HepG2 (cell line): ENCODE measurements around the gene DTYMK. TPM values are rescaled to one million over a fixed set of nuclear protein-coding genes. Genes with fewer than 3 reads are reported as not detected.

Source experiments
- JDP2 ChIP-seq: sonication (generic); formaldehyde crosslinking; IDR thresholded peaks from 2 replicates; pipeline ENCODE4 v1.8.1; 2022; ENCODE audit warnings: missing genetic modification reagents, borderline replicate concordance
- RFX1 ChIP-seq: fragments of 450-650 bp; IDR thresholded peaks from 2 replicates; pipeline ENCODE4 v1.6.1; 2017
- ZBTB40 ChIP-seq, 2 experiments: fragments of 450-650 bp in 1 of 2; sonication (generic) in 1 of 2; formaldehyde crosslinking in 1 of 2; IDR thresholded peaks; 2 replicates each; pipeline versions ENCODE4 v1.6.1 to v1.8.0; 2016 to 2022; ENCODE audit warnings: antibody characterized with exemption in 1 of 2, mild to moderate bottlenecking in 1 of 2, missing genetic modification reagents in 1 of 2
- ZHX2 ChIP-seq, 2 experiments: sonication (generic) in 1 of 2; formaldehyde crosslinking in 1 of 2; IDR thresholded peaks; 2 replicates each; pipeline versions ENCODE4 v1.6.1 to v1.9.0; 2014 to 2022; ENCODE audit warnings: antibody characterized with exemption in 1 of 2, borderline replicate concordance in 1 of 2, inconsistent platforms in 1 of 2, low read depth in 1 of 2, missing genetic modification reagents in 1 of 2
- ZNF710 ChIP-seq: sonication (generic); formaldehyde crosslinking; IDR thresholded peaks from 2 replicates; pipeline ENCODE4 v1.5.0; 2020; ENCODE audit warnings: mild to moderate bottlenecking, missing genetic modification reagents, borderline replicate concordance
- polyA plus RNA-seq, 8 experiments: library from polyadenylated mRNA; depleted of rRNA in 3 of 8; stranded (reverse) in 7 of 8; unstranded in 1 of 8; fragments of >200 nt; fragmentation: Illumina TruSeq in 4 of 8; extraction: Trizol in 4 of 8; gene quantifications; 2 replicates each; pipeline versions ENCODE4 v1.2.1 to v1.2.3, GENCODE V29; 2011 to 2016; ENCODE audit warnings: low read depth in 4 of 8, missing spikeins in 1 of 8, mixed read lengths in 1 of 8; ENCODE audit not compliant: insufficient read depth in 1 of 8
- total RNA-seq, 5 experiments: library from RNA; depleted of rRNA; stranded (reverse); fragments of >200 nt; fragmentation: Illumina TruSeq; extraction: Trizol; gene quantifications; 2 replicates each; pipeline ENCODE4 v1.2.3, GENCODE V29; 2016; ENCODE audit warnings: low read depth in 1 of 5
- TF ChIP-seq, protein P1 (sequence below): sonication (generic); formaldehyde crosslinking; IDR thresholded peaks from 2 replicates; pipeline ENCODE4 v1.4.0; 2020; ENCODE audit warnings: mild to moderate bottlenecking, missing genetic modification reagents
- TF ChIP-seq, protein P2 (sequence below): sonication (generic); formaldehyde crosslinking; IDR thresholded peaks from 2 replicates; pipeline ENCODE4; 2020; ENCODE audit warnings: missing genetic modification reagents, mild to moderate bottlenecking, borderline replicate concordance

The DTYMK gene
- total and polyA plus RNA-seq, 2 of the 13 experiments (the other 11 are each of a cell fraction or from before 2014, with no cell fraction given), result 57.5 to 134 TPM

- TF ChIP-seq ZHX2 (IDR thresholded peaks at IDR 0.05; ENCODE audit: low read depth) (no peak), ZHX2 (CRISPR knock-in tag; IDR thresholded peaks at IDR 0.05; ENCODE audit: borderline replicate concordance) (no peak), JDP2 (CRISPR knock-in tag) (peak; percentile 13; the same call in 1 of the 2 replicates), ZNF710 (CRISPR knock-in tag) (no peak), RFX1 (no peak), ZBTB40 (IDR thresholded peaks at IDR 0.05) (no peak), ZBTB40 (CRISPR knock-in tag; IDR thresholded peaks at IDR 0.05) (no peak)
- TF ChIP-seq, protein P1, sequence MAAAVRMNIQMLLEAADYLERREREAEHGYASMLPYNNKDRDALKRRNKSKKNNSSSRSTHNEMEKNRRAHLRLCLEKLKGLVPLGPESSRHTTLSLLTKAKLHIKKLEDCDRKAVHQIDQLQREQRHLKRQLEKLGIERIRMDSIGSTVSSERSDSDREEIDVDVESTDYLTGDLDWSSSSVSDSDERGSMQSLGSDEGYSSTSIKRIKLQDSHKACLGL (CRISPR knock-in tag), result no peak
- TF ChIP-seq, protein P2, sequence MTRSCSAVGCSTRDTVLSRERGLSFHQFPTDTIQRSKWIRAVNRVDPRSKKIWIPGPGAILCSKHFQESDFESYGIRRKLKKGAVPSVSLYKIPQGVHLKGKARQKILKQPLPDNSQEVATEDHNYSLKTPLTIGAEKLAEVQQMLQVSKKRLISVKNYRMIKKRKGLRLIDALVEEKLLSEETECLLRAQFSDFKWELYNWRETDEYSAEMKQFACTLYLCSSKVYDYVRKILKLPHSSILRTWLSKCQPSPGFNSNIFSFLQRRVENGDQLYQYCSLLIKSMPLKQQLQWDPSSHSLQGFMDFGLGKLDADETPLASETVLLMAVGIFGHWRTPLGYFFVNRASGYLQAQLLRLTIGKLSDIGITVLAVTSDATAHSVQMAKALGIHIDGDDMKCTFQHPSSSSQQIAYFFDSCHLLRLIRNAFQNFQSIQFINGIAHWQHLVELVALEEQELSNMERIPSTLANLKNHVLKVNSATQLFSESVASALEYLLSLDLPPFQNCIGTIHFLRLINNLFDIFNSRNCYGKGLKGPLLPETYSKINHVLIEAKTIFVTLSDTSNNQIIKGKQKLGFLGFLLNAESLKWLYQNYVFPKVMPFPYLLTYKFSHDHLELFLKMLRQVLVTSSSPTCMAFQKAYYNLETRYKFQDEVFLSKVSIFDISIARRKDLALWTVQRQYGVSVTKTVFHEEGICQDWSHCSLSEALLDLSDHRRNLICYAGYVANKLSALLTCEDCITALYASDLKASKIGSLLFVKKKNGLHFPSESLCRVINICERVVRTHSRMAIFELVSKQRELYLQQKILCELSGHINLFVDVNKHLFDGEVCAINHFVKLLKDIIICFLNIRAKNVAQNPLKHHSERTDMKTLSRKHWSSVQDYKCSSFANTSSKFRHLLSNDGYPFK (CRISPR knock-in tag), result peak; percentile 63; the same call in 1 of the 2 replicates
Measured at GRCh38 chr2:241701149-241701398, 14.5 kb upstream of the DTYMK start (continued).
